Kidney (tissue), 14 donors: ENCODE data around the gene CEP112. TPM values are rescaled to one million over a fixed set of nuclear protein-coding genes. Genes with fewer than 3 reads are reported as not detected.
"Not testable (repeated sequence)": the region's sequence is repeated elsewhere in the genome, so short reads cannot be mapped to it uniquely, and the experiment has no call there.

Experiments used
- DNase-seq, 5 donors: peaks; one replicate each; pipeline ENCODE4 v3.0.0-alpha.2; 2013 to 2020
- FAIRE-seq: peaks from 2 replicates; lab custom pipeline; 2012; peaks lifted over from hg19 to GRCh38; lab: Jason Lieb, UNC
- H3K27ac ChIP-seq, 2 donors: one replicate each; pipeline ENCODE4 v1.7.0; 2013; ENCODE audit warnings: low read depth in 2 of 2, low read length in 2 of 2, inconsistent platforms in 1 of 2
- H3K27me3 ChIP-seq: one replicate; pipeline ENCODE4 v1.7.1; 2013; ENCODE audit warnings: low read length, inconsistent platforms; ENCODE audit not compliant: control insufficient read depth, insufficient read depth
- H3K36me3 ChIP-seq, 3 donors: one replicate each; pipeline versions ENCODE4 v1.7.0 to v1.7.1; 2013; ENCODE audit warnings: low read length in 3 of 3, control low read depth in 1 of 3, inconsistent platforms in 1 of 3; ENCODE audit not compliant: insufficient read depth in 3 of 3, control insufficient read depth in 2 of 3
- H3K4me1 ChIP-seq, 3 donors: one replicate each; pipeline versions ENCODE4 v1.7.0 to v1.7.1; 2013; ENCODE audit warnings: low read length in 3 of 3, inconsistent platforms in 1 of 3, low read depth in 1 of 3; ENCODE audit not compliant: control insufficient read depth in 2 of 3, insufficient read depth in 2 of 3
- H3K4me3 ChIP-seq, 3 donors: one replicate each; pipeline versions ENCODE4 v1.7.0 to v1.8.1; 2013; ENCODE audit warnings: low read length in 3 of 3, control low read depth in 1 of 3, inconsistent platforms in 1 of 3
- H3K9ac ChIP-seq, 3 donors: one replicate each; pipeline versions ENCODE4 v1.7.0 to v1.7.1; 2013; ENCODE audit warnings: low read length in 3 of 3, control low read depth in 1 of 3, inconsistent platforms in 1 of 3
- H3K9me3 ChIP-seq, 3 donors: one replicate each; pipeline versions ENCODE4 v1.7.0 to v1.7.1; 2013; ENCODE audit warnings: low read length in 3 of 3, control low read depth in 1 of 3, inconsistent platforms in 1 of 3; ENCODE audit not compliant: control insufficient read depth in 2 of 3, insufficient read depth in 1 of 3
- CTCF ChIP-seq: IDR thresholded peaks from 3 replicates; pipeline ENCODE4 v1.5.1; 2012; ENCODE audit warnings: mild to moderate bottlenecking, moderate library complexity, borderline replicate concordance; ENCODE audit not compliant: insufficient read depth; ENCODE audit errors: extremely low read depth
- intact Hi-C: fragments of 100-400 bp; cut with DNase I; formaldehyde crosslinking; loops from one replicate; pipeline ENCODE4 v1.11.1; 2022
- polyA plus RNA-seq: library from polyadenylated mRNA; stranded (reverse); fragments of 350-450 nt; fragmentation: Illumina TruSeq; extraction: RNeasy Lipid Tissue Mini Kit (QIAGEN cat#74804); gene quantifications from one replicate; pipeline ENCODE4 v1.2.3, GENCODE V29; 2014; ENCODE audit warnings: low read depth, low replicate concordance; ENCODE audit not compliant: insufficient read depth
- total RNA-seq: library from RNA; stranded (reverse); fragmentation: NEBNext Ultra II Directional; extraction: Animal tissue kit (Norgen Biotek cat#: 25700); gene quantifications from one replicate; pipeline ENCODE4 v1.2.1, GENCODE V29; 2021
- donor health status: control.
- donor health status: control.
- donor health status: control.
- donor health status: control.
- donor health status: control.
- donor health status: DM: yes; HTN: yes; CAD: no.
- donor health status: Normal renal cell carcinoma (clear cell type).

Gene CEP112
- total and polyA plus RNA-seq, 2 donors from 2014 or later, result 17.0 to 27.4 TPM

- intact Hi-C loops, result no loop called here
- FAIRE-seq (peak; percentile 98), DNase-seq (peak in 2 of 5 donors; percentile 69 to 73)
- Histone ChIP-seq H3K27ac (no peak overlapping the region), H3K4me1 (no peaks in the 10 kb centered on the region), H3K36me3 (peaks cover 0 to 2% (median 0%) of the 10 kb centered on the region in 3 donors), H3K27me3 (no peaks in the 10 kb centered on the region), H3K4me3 (no peak overlapping the region), H3K9ac (no peak overlapping the region), H3K9me3 (no peaks in the 10 kb centered on the region)
- TF ChIP-seq CTCF, result peak; percentile 60
Observed at GRCh38 chr17:66165537-66166123, 26.3 kb downstream of the CEP112 start.

GRCh38 chr17:66155055-66155454 lies 36.9 kb downstream of the CEP112 start:
- H3K9ac ChIP-seq, FAIRE-seq, DNase-seq, H3K4me3 ChIP-seq, H3K27ac ChIP-seq, intact Hi-C loops, H3K9me3 ChIP-seq, H3K27me3 ChIP-seq, H3K36me3 ChIP-seq, H3K4me1 ChIP-seq: not testable (repeated sequence)

- DNase-seq (no peak), FAIRE-seq (no peak)
- H3K27ac ChIP-seq, result no peak overlapping the region
- H3K4me3 ChIP-seq, result no peak overlapping the region
- TF ChIP-seq CTCF, result no peak
- no peaks in the 10 kb centered on the region for H3K4me1 ChIP-seq
- H3K36me3 ChIP-seq, result no peaks in the 10 kb centered on the region
- no peak overlapping the region for H3K9ac ChIP-seq
- intact Hi-C loops, result no loop called here
- no peaks in the 10 kb centered on the region for H3K9me3 ChIP-seq
- H3K27me3 ChIP-seq, result no peaks in the 10 kb centered on the region
Observed at GRCh38 chr17:66152756-66153155, 39.2 kb downstream of the CEP112 start.

- Histone ChIP-seq H3K4me1 (no peaks in the 10 kb centered on the region), H3K27ac (no peak overlapping the region), H3K4me3 (no peak overlapping the region), H3K9ac (no peak overlapping the region), H3K36me3 (no peaks in the 10 kb centered on the region), H3K27me3 (no peaks in the 10 kb centered on the region), H3K9me3 (no peaks in the 10 kb centered on the region)
- TF ChIP-seq CTCF, result no peak
- no peak for DNase-seq
- intact Hi-C loops, result no loop called here
- no peak for FAIRE-seq
Observed at GRCh38 chr17:66150708-66151107, 41.2 kb downstream of the CEP112 start.
